Measurements from ENCODE around the gene ZMYM2. TPM values are rescaled to one million over a fixed set of nuclear protein-coding genes. Genes with fewer than 3 reads are reported as not detected.
A peak's percentile ranks its signal among the peaks of the same experiment; 100 is the strongest.

ZMYM2 gene
- total RNA-seq, 2 donors from 2014 or later, result 49.0 to 55.4 TPM

- DNase-seq (no peak), ATAC-seq (peak; percentile 80 to 89)
- intact Hi-C loops (cut with DNase I), result no loop called here
These were observed 122.0 kb downstream of the ZMYM2 start for GRCh38 chr13:20080377-20081164.

GRCh38 chr13:20090349-20090748, 131.8 kb downstream of the ZMYM2 start:
- DNase-seq (no peak), ATAC-seq (peak in 1 of 2 donors; percentile 34)
- intact Hi-C loops (cut with DNase I), result loop anchor here in 1 of 2 donors (5.0 kb wide), 1 partner anchor 72 kb away; the partner anchor contains the start of gene GJA3

DNA sequence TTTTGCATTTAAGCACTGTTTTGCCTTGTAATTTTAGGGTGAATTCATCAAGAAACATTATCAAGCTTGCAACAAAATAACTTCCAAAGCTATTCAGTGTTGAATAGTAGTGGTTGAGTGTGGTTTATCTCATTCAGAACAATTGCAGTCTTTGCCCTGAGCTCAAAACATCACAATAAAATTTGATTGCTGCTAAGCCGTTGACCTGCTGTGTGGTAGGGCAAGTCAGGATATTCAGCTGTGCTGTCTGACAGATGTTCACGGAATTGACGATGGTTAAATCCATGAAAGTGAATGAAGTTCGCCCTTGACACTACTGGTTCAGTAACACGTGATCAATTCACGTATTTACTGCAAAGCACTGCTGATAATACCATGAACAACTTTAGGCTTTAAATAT, 135.4 kb downstream of the ZMYM2 start:
- ATAC-seq (no peak), DNase-seq (no peak)
- intact Hi-C loops (cut with DNase I), result loop anchor here in 1 of 2 donors (5.0 kb wide), 1 partner anchor 68 kb away; the partner anchor contains the start of gene GJA3

DNA sequence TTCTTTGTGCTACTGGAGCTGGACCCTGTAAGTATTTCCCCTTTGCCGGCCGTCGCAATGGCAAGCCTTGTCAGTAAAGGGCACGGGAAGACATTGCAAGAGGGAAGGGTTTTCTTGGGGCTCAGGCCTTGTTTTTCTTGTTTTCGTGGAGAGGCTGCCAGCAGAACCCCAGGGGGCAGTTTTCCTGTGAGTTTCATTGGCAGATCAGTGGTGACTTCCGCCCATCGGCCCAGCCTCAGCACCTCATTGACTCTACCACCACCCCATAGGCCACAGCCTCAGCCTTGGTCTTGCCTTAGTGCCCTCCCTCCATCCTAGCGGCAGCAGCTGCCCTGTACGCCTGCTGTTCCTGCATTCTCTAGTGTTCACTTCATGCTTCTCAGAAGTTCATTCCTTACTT, 140.8 kb downstream of the ZMYM2 start:
- ATAC-seq (no peak), DNase-seq (no peak)
- intact Hi-C loops (cut with DNase I), result no loop called here

GRCh38 chr13:20101467-20102316, 143.2 kb downstream of the ZMYM2 start:
- intact Hi-C loops (cut with DNase I), result no loop called here
- ATAC-seq (peak in 1 of 2 donors; percentile 9), DNase-seq (no peak)

- no peak for DNase-seq
- peak in 1 of 2 donors; percentile 45 for ATAC-seq
- intact Hi-C loops (cut with DNase I), result no loop called here
These were observed 144.1 kb downstream of the ZMYM2 start for GRCh38 chr13:20102525-20103180.

DNA sequence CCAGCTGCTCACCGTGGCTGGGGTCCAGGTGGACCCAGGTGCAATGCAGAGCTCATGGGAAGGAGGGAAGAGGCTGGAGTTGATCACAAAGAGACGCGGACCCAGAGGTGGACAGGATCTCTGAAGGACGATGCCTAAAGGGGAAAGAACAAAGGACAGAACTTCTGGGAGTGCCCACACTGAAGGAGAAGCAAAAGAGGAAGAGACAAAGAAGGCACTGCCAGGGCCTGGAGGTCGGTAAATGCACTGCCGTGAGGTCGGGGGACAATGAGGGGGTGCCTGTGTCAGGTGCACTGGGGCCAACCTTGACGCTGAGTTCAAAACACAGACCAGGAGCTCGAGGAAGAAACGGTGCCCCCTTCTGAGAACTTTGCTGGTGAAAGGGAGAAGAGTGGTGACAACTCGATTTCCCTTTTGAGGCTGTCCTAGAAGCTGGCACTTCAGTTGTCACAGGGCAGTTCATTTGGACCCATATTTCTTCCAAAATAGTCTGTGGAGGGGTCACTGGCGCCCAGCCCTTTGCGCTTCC, 146.7 kb downstream of the ZMYM2 start:
- ATAC-seq (no peak), DNase-seq (no peak)
- intact Hi-C loops (cut with DNase I), result no loop called here

DNA sequence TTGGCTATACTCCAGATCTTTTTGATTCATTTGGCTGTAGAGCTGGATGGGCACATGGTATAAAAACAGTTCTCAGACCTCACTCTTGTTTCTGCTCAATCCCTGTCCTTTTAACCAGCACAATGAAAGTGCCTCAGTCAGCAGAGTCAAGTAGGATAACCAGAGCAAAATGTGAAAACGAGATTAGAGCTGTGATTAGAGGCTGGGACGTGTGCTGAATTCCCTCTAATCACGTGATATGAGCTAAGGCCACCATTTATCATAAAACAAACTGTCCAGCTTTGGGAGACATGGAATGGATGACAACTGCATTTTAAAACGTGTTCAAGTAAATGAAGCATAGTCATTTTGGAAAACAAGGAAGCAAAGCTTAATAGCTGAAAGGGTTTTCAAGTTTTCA, 148.2 kb downstream of the ZMYM2 start:
- DNase-seq (no peak), ATAC-seq (no peak)
- intact Hi-C loops (cut with DNase I), result no loop called here

DNA sequence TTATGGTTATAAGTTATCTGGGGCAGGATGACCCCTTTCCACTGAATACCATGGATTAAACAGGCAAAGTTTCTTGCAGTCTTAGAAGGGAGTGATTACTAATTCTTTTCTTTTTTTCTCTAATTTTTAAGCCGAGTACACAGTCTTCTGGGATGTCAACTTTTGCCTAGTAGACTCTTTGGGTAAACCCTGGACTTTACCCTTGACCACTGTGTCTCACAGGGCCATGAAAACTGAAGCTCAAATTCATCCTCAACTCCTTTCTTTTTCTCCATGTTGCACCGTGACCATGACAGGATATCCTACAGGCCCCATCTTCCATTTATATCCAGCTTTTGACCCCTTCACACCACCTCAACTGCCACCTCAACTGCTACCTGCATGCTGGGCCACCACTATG, 150.5 kb downstream of the ZMYM2 start:
- ATAC-seq, result no peak
- DNase-seq, result no peak
- intact Hi-C loops (cut with DNase I), result no loop called here

DNA sequence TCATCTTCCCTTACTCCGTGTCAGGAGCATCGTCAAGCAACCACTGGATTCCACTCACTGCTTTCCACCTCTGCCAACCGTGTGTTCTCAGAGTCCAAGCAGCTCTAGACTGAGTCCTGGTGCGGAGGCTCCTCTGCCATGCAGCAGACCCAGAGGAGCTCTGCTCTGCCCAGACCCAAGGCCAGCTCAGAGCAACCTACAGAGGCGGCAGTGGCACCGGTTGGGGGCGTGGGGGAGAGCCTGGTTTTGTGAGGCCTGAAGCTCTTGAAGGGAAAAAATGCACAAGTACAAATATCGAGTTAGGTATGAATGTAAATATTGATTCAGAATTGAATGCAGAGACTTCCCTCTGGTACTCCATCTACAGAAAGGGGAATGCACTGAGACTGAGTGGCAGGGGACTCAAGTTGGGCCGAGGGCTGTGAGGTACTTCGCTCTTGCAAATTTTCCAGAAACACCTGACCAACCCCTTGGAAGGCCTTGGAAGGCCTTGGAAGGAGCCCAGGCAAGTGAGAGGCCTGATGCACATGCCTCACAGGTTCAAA, 155.6 kb downstream of the ZMYM2 start:
- no peak for DNase-seq
- intact Hi-C loops (cut with DNase I), result no loop called here
- ATAC-seq, result no peak

GRCh38 chr13:20116213-20116612, 157.7 kb downstream of the ZMYM2 start:
- no peak for DNase-seq
- no peak for ATAC-seq
- intact Hi-C loops (cut with DNase I), result no loop called here

DNA sequence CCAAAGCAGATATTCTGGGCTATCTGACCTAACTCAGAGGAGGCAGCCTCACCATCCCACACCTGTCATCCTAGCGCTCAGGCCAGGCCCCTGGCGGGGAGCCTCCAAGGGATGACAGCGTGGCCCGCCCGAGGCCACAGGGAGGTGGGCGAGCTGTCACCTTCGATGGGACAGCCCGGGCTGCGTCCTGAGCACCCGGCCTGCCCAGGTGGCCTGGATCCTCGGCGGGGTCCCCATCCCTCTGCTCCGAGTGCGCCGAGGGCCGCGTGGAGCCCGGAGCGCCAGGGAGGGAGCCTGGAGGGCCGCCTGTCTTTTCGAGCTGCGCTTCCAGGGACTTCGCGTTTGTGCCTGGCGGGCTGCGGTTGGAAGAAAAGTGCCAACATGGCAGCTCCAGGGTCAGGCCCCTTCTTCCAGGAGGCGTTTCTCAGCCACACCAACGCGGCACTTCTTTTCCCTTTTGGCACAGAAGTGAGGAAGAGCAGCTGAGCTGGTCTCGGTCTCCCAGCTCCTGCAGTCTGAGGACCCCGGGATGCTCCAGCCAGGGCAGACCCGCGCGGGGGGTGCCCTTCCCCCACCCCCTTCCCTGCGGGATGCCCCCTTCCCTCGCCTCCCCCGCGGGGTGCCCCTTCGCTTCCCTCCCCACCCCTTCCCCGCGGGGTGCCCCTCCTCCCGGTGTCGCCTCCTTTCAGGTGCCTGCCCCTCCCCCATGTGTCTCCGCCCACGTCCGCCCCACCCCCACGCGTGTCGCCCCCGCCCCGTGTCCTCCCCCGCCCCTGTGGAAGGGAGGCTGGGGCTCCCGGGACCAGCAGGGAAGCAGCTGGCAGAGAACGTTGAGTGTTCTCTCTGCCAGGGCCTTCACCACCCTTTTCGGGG, 160.0 kb downstream of the ZMYM2 start:
- peak; percentile 78 to 90 for ATAC-seq
- intact Hi-C loops (cut with DNase I), result no loop called here
- peak; percentile 68 for DNase-seq

GRCh38 chr13:20119960-20120359, 161.4 kb downstream of the ZMYM2 start:
- ATAC-seq (no peak), DNase-seq (no peak)
- intact Hi-C loops (cut with DNase I), result no loop called here

GRCh38 chr13:20121159-20121525, 162.6 kb downstream of the ZMYM2 start:
- intact Hi-C loops (cut with DNase I), result no loop called here
- ATAC-seq, result no peak
- DNase-seq, result no peak

GRCh38 chr13:20124303-20124702, 165.8 kb downstream of the ZMYM2 start:
- ATAC-seq (no peak), DNase-seq (no peak)
- intact Hi-C loops (cut with DNase I), result no loop called here

DNA sequence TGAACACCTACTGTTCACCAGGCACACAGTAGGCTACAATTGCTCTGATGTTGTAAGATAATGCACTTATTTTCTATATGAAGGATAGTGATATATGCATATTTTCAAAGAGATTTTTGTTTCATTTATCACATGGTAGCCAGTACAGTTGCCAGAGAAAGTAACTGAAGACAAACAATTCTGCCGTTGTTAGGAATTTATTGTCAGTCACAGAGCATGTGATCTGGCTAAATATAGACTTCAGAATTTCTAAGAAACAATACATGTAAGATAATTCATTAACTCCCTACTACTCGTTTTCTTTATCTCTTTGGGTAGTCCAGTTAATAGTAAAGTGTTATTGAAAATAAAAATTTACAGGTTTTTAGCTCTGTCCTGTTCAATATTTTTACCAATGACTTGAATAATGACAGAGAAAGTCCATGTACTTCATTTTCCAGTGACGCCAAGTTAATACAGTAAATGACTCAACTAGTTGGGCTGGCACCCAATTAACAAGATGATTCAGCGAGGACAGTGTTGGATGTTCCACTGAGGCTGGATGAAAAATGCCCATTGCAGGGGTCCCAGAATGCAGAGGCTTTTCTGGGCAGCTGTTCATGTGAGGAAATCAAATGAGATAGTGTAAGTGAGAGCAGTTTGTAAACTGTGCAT, 166.7 kb downstream of the ZMYM2 start:
- intact Hi-C loops (cut with DNase I), result no loop called here
- no peak for ATAC-seq
- no peak for DNase-seq

DNA sequence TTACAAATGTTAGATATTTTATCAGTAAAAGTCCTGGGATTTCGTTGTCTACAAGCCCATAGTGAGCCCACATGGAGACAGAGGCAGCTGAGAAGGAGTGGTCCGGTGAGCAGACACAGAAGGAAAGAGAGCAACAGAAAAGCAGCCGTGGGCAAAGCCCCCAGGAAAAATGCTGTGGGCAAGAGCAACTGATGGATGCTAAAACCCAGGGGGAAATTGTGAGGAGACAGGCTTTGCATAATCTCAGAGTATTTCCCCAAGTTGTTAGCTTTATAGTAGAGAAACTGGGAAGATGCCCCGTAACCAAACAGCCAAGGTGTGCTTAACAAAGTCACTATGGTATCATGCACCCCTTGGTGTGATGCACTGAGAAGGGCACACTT, 167.2 kb downstream of the ZMYM2 start:
- intact Hi-C loops (cut with DNase I), result loop anchor here in 1 of 2 donors (2.0 kb wide), 1 partner anchor 35 kb away; the partner anchor contains the start of gene GJA3
- DNase-seq (no peak), ATAC-seq (no peak)
